VCaP (cell line): ENCODE data around the gene LAMP1.
"Not testable (repeated sequence)": the region's sequence is repeated elsewhere in the genome, so short reads cannot be mapped to it uniquely, and the experiment has no call there.

ENCODE experiments used
- H3K27ac ChIP-seq: fragments of 450-650 bp; 2 replicates; pipeline ENCODE4 v1.5.1; 2017
- CTCF ChIP-seq: fragments of 450-650 bp; conservative IDR thresholded peaks from 2 replicates; pipeline ENCODE4 v1.5.1; 2017; ENCODE audit warnings: mild to moderate bottlenecking, moderate library complexity

The LAMP1 gene

DNA sequence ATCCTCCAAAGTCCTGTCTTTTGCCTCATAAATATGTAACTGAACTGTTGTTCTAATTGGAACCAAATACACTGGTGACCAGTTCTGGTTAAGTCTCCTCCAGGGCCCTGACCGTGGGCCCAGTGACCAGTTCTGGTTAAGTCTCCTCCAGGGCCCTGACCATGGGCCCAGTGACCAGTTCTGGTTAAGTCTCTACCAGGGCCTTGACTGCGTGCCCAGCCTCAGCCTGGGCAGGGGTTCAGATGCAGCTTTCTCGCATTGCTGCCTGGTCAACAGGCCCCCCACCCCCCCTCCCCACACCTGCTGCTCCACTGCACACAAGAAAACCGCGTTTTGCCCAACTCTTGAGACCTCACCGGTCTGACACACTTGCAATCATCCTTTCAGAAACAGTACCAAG, 70.7 kb downstream of the LAMP1 start:
- no peak for TF ChIP-seq CTCF
- no peak overlapping the region for H3K27ac ChIP-seq

DNA sequence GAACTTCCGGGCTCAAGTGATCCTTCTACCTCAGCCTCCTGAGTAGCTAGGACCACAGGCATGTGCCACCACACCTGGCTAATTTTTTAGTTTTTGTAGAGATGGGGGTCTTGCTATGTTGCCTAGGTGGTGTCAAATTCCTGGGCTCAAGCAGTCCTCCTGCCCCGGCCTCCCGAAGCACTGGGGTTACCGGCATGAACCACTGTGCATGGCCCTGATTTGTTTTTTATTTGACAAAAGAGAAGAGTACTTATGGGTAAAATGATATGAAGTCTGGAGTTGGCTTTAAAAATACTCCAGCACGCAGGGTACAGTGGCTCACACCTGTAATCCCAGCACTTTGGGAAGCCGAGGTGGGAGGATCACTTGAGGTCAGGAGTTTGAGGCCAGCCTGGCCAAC, 71.3 kb downstream of the LAMP1 start:
- H3K27ac ChIP-seq, result not testable (repeated sequence)

- TF ChIP-seq CTCF, result no peak
Observed at GRCh38 chr13:113369189-113369588, 72.2 kb downstream of the LAMP1 start.

GRCh38 chr13:113369881-113370280, 72.8 kb downstream of the LAMP1 start:
- TF ChIP-seq CTCF, result no peak
- no peak overlapping the region for H3K27ac ChIP-seq

More at GRCh38 chr13:113369189-113369588, 72.2 kb downstream of the LAMP1 start:
- H3K27ac ChIP-seq, result no peak overlapping the region

DNA sequence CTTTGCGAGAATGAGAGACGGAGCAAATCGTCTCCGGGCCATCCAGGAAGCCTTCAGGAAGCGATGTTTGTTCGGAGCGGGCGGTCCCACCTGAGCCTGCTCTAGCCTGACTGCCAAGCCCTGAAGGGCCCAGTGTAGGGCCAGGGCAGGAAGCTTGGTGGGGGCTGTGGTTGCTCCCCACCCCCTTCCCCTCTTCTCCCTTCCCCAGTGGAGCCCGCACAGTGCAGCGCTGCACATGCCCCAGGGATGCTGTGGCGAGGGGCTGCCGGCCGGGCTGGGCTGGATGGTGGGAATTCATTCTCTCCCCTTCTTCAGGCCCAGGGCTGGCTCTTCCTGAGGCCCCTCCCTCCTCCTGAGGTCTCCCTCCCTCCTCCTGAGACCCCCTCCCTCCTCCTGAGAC, 74.0 kb downstream of the LAMP1 start:
- H3K27ac ChIP-seq, result no peak overlapping the region

GRCh38 chr13:113371701-113372100, 74.7 kb downstream of the LAMP1 start:
- H3K27ac ChIP-seq, result not testable (repeated sequence)

More for the DNA sequence above, 74.0 kb downstream of the LAMP1 start:
- TF ChIP-seq CTCF, result no peak
